SK-N-MC (cell line): Measurements from ENCODE around the gene ACAA2.

ENCODE experiments used
- EZH2 ChIP-seq: fragments of 200-600 bp; sonication (generic); IDR thresholded peaks from one replicate; pipeline ENCODE4 v1.6.1; 2017; ENCODE audit warnings: antibody characterized with exemption
- FOXP2 ChIP-seq: optimal IDR thresholded peaks from 2 replicates; pipeline ENCODE3; 2011; ENCODE audit warnings: mild to moderate bottlenecking, moderate library complexity; ENCODE audit not compliant: insufficient read depth; ENCODE audit errors: extremely low read length, control extremely low read depth
- POLR2AphosphoS5 ChIP-seq: IDR thresholded peaks from 2 replicates; pipeline ENCODE4 v1.6.1; 2012; ENCODE audit warnings: mild to moderate bottlenecking, low read depth, low read length, borderline replicate concordance

DNA sequence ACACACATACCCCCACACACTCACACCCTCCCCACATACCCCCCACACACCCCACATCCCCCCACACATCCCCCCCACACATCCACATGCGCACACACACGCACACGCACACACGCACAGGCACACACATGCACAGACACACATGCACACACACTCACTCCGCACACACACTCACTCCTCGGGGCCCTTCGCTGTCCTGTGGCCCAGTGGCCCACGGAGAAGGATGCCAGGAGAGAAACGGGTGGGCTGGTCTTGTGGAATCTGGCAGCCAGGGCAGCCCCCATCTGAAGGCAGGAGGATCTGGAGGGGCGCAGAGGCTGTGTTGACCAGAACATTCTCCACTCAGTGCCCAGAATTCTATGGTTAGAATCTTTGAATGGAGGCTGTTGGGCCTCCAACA lies 51.6 kb downstream of the ACAA2 start:
- TF ChIP-seq EZH2 (no peak), POLR2AphosphoS5 (no peak), FOXP2 (no peak)
